DOHH2 (cell line): Measurements from ENCODE around the gene NFKB2.

Experiments used
- EZH2phosphoT487 ChIP-seq: fragments of 200-600 bp; sonication (generic); IDR thresholded peaks from 2 replicates; pipeline ENCODE4 v1.6.1; 2017; ENCODE audit warnings: borderline replicate concordance, mild to moderate bottlenecking, antibody characterized with exemption, low read length, moderate library complexity, mixed read lengths
- TF ChIP-seq, protein P1 (sequence below): fragments of 200-600 bp; sonication (generic); IDR thresholded peaks from one replicate; pipeline ENCODE4 v1.5.1; 2014; ENCODE audit warnings: antibody characterized with exemption, mild to moderate bottlenecking, low read depth, low read length; ENCODE audit not compliant: poor library complexity, severe bottlenecking

DNA sequence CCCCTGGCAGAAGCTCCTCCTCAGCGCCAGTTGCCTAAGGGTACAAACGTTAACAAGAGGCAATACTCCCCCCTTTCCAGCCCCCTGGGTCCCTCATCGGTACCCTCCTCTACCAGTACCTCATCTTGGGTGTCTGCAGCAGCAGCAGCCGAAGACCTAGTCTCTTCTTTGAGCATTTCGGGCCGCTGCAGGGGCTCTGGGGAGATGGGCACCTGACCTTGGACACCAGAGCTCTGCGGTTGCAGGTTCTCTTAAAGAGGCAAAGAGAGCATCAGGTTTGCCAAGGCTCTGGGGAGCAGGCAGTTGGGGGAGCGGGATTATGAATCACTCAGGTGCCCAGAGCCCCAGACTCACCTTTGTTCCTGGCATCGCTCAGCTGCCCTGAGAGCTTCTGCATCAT, 28.6 kb downstream of the NFKB2 start:
- TF ChIP-seq, protein P1, sequence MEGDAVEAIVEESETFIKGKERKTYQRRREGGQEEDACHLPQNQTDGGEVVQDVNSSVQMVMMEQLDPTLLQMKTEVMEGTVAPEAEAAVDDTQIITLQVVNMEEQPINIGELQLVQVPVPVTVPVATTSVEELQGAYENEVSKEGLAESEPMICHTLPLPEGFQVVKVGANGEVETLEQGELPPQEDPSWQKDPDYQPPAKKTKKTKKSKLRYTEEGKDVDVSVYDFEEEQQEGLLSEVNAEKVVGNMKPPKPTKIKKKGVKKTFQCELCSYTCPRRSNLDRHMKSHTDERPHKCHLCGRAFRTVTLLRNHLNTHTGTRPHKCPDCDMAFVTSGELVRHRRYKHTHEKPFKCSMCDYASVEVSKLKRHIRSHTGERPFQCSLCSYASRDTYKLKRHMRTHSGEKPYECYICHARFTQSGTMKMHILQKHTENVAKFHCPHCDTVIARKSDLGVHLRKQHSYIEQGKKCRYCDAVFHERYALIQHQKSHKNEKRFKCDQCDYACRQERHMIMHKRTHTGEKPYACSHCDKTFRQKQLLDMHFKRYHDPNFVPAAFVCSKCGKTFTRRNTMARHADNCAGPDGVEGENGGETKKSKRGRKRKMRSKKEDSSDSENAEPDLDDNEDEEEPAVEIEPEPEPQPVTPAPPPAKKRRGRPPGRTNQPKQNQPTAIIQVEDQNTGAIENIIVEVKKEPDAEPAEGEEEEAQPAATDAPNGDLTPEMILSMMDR, result no peak
- no peak for TF ChIP-seq EZH2phosphoT487
